22Rv1 (cell line): ENCODE data around the gene PALD1.

Source experiments
- H3K27ac ChIP-seq: fragments of 450-650 bp; 2 replicates; pipeline ENCODE4 v1.5.1; 2017
- CTCF ChIP-seq: fragments of 450-650 bp; IDR thresholded peaks from 2 replicates; pipeline ENCODE4 v1.5.1; 2017; ENCODE audit warnings: mild to moderate bottlenecking
- ZFX ChIP-seq: fragments of 450-650 bp; IDR thresholded peaks from 2 replicates; pipeline ENCODE4 v1.6.1; 2017; ENCODE audit warnings: antibody characterized with exemption, borderline replicate concordance

Gene PALD1

DNA sequence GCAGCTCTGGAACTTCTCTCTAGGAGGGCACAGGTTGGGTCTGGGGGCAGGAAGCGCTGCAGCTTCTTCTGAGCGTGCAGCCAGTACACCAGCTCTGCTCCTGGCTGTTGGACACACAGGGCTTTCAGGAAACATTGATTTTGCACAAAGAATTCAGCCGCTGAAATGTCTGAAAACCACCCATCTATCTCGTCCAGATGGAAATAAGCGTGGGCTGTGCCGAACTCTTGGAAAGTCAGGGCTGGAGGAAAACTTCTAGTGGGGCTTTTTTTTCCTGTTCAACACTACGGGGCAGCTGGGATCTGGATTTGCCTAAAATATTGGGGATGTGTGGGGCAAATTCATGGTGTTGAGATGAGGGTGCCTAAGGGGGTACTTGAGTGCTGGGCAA lies 31.2 kb downstream of the PALD1 start:
- TF ChIP-seq CTCF (no peak), ZFX (no peak)
- H3K27ac ChIP-seq, result no peak overlapping the region

GRCh38 chr10:70510453-70510852 lies 31.9 kb downstream of the PALD1 start:
- no peak overlapping the region for H3K27ac ChIP-seq
- TF ChIP-seq CTCF (no peak), ZFX (no peak)

DNA sequence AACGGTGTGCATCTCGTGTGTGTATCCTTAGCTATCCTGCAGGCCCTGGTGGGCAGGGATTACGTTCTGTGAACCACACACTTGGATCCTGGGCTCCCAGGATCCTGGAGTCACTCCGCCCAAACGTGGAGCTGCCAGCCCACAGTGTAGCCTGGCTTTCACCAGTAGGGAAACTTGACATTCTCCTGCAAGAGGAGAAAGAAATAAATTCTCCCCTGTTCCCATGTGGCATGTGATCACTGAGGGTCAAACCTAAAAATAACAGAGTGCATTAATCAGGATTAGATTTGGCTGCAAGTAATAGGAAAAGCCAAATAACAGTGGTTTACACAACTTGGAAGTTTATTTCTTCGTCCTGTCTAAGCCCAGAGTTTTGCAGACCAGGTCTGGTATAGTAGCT lies 32.3 kb downstream of the PALD1 start:
- no peak overlapping the region for H3K27ac ChIP-seq
- TF ChIP-seq ZFX, result no peak
- no peak for TF ChIP-seq CTCF

GRCh38 chr10:70512149-70512639 lies 33.6 kb downstream of the PALD1 start:
- no peak for TF ChIP-seq CTCF
- TF ChIP-seq ZFX, result no peak
- no peak overlapping the region for H3K27ac ChIP-seq

DNA sequence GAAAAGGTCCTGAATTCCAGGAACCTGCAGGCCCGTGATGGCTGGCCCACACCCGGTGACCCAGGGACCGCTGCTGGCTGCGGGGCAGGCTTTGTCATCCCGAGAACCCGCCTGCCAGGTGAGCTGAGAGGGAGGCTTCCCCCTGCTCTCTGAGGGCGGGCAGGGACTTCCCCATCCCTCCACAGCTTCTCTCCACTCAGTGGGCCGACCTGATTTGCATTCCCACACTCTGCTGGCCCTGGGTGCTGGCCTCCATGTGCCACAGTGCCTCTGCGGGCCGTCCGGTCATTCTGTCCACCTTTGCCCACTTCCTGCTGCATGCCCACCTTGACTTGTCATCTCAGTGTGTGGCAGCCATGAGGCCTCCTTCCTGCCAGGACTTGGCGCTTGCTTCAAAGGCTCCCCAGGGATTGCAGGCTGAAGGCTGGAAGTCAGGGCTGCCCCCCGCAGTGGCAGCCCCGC lies 35.3 kb downstream of the PALD1 start:
- TF ChIP-seq CTCF, result no peak
- no peak for TF ChIP-seq ZFX
- H3K27ac ChIP-seq, result no peak overlapping the region

DNA sequence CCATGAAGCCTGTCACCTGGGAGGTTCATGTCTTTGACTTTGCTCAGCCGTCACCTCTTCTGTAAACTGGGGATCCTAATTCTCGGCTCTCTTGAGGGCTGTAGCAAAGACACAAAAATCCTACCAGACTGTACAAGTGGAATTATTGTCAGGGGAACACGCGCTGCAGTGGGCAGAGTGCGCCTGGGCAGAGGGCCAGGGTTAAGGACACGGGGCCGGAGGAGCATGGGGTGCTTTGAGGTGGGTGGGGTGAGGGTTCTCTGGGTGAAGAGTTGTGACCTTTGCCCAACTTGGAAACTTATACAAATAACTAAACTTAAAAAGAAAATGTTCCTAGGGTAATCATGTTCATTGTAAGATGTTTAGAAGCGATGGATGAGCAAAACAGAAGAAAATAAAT lies 36.0 kb downstream of the PALD1 start:
- TF ChIP-seq CTCF (no peak), ZFX (no peak)
- H3K27ac ChIP-seq, result no peak overlapping the region

GRCh38 chr10:70515035-70515667 lies 36.6 kb downstream of the PALD1 start:
- H3K27ac ChIP-seq, result no peak overlapping the region
- TF ChIP-seq CTCF, result no peak
- TF ChIP-seq ZFX, result no peak
